Neural progenitor cell (in vitro differentiated cells): Measurements from ENCODE around the gene LRFN2.

Experiments
- CTCF ChIP-seq: fragments of 200-600 bp; sonication (generic); IDR thresholded peaks from 2 replicates; pipeline ENCODE4 v1.5.1; 2017; ENCODE audit warnings: antibody characterized with exemption, mild to moderate bottlenecking
- EZH2 ChIP-seq: fragments of 200-600 bp; sonication (generic); IDR thresholded peaks from 2 replicates; pipeline ENCODE4 v1.6.1; 2017; ENCODE audit warnings: antibody characterized with exemption, mild to moderate bottlenecking, moderate library complexity

GRCh38 chr6:40604082-40604481 lies 16.9 kb upstream of the LRFN2 start:
- TF ChIP-seq CTCF (no peak), EZH2 (no peak)
